Urinary bladder (tissue), 4 donors: Measurements from ENCODE around the gene GRK3. TPM values are rescaled to one million over a fixed set of nuclear protein-coding genes. Genes with fewer than 3 reads are reported as not detected.

Experiments
- DNase-seq: peaks from one replicate; pipeline ENCODE4 v3.0.0-alpha.2; 2015; ENCODE audit errors: extremely low spot score
- H3K27ac ChIP-seq: one replicate; pipeline ENCODE4 v1.5.1; 2013; ENCODE audit warnings: low read depth, mild to moderate bottlenecking, moderate library complexity
- H3K36me3 ChIP-seq: one replicate; pipeline ENCODE4 v1.6.1; 2013; ENCODE audit warnings: mild to moderate bottlenecking, moderate library complexity; ENCODE audit not compliant: insufficient read depth
- H3K4me1 ChIP-seq: one replicate; pipeline ENCODE4 v1.6.1; 2013; ENCODE audit warnings: mild to moderate bottlenecking, moderate library complexity; ENCODE audit not compliant: insufficient read depth
- H3K4me3 ChIP-seq: one replicate; pipeline ENCODE4 v1.5.1; 2013; ENCODE audit warnings: low read depth, low read length
- WGBS: extraction: QIAGEN DNeasy Blood & Tissue Kit; methylation state at CpG from one replicate; pipeline ENCODE4 v1.1.7; 2013; 5-methylcytosine and 5-hydroxymethylcytosine counted together
- polyA plus RNA-seq: library from polyadenylated mRNA; stranded (reverse); fragments of 200-250 nt; gene quantifications from one replicate; pipeline ENCODE4 v1.2.3, GENCODE V29; 2013
- total RNA-seq: library from RNA; depleted of rRNA; stranded (reverse); fragments of >200 nt; gene quantifications from one replicate; pipeline ENCODE4 v1.2.3, GENCODE V29; 2014
- donor health status: healthy with polysubstance abuse.
- donor health status: healthy.

Gene GRK3
- total and polyA plus RNA-seq, 2 donors = 2.7 to 15.8 TPM

DNA sequence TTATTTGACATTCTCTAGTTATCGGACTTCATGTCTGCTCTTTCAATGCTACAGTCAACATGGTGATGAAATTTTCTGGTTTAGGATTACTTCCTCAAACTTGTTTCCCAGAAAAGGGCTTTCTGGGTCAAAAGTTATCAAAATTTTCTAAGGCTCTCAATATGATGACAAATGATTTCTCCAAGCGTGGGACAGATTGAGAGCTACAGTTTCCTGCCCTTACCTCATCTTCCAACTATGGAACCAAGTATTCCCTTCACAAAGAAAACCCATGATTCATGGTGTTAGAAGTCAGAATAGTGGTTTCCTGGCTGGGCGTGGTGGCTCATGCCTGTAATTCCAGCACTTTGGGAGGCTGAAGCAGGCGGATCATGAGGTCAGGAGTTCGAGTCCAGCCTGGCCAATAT is 195.4 kb downstream of the GRK3 start:
- H3K4me3 ChIP-seq = no peak overlapping the region
- H3K27ac ChIP-seq = no peak overlapping the region
- H3K4me1 ChIP-seq = no peaks in the 10 kb centered on the region
- whole genome bisulfite sequencing = 55% methylated on average over 5 of the region's 5 CpGs
- no peak for DNase-seq
- no peaks in the 10 kb centered on the region for H3K36me3 ChIP-seq

DNA sequence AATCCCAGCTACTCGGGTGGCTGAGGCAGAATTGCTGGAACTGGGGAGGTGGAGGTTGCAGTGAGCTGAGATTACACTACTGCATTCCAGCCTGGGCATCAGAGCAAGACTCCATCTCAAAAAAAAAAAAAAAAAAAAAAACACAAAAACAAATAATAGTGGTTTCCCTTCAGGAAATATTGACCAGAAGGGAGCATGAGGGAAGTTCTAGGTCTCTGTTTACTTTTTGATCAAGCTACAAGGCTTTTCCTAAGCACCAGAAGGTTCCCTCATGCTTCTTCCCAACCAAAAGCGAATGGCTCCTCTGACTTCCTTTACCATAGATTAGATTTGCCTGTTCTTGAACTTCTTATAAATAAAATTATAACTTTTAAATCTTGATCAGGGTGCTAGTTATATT is 195.8 kb downstream of the GRK3 start:
- no peak for DNase-seq
- H3K36me3 ChIP-seq = no peaks in the 10 kb centered on the region
- 81% methylated on average over 2 of the region's 2 CpGs for WGBS
- H3K27ac ChIP-seq = no peak overlapping the region
- no peak overlapping the region for H3K4me3 ChIP-seq
- no peaks in the 10 kb centered on the region for H3K4me1 ChIP-seq

- 83% methylated on average over 15 of the region's 15 CpGs for WGBS
- Histone ChIP-seq H3K4me3 (no peak overlapping the region), H3K27ac (no peak overlapping the region), H3K36me3 (no peaks in the 10 kb centered on the region), H3K4me1 (no peaks in the 10 kb centered on the region)
- no peak for DNase-seq
Measured at GRCh38 chr22:25760848-25761595, 196.5 kb downstream of the GRK3 start.

DNA sequence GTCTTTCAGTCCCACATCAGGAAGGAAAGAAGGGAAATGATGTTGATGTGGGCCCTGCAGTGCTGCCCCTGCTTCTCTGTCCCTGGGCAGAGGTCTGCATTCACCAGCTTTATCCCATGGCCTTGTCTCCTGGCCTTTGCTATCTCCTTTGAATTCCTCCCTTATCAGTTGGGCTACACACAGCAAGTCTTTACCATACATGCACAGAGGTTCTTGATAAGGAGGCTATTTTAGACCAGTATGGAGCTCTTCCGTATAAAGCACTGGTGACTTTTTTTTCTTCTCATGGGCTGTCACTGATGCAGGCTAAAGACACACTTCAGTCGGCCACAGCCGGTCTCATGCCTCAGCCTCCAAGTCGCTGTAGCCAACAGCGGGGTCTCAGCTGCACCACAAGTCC is 197.7 kb downstream of the GRK3 start:
- H3K4me3 ChIP-seq = no peak overlapping the region
- 54% methylated on average over 5 of the region's 5 CpGs for WGBS
- H3K27ac ChIP-seq = no peak overlapping the region
- no peaks in the 10 kb centered on the region for H3K36me3 ChIP-seq
- no peaks in the 10 kb centered on the region for H3K4me1 ChIP-seq
- no peak for DNase-seq

DNA sequence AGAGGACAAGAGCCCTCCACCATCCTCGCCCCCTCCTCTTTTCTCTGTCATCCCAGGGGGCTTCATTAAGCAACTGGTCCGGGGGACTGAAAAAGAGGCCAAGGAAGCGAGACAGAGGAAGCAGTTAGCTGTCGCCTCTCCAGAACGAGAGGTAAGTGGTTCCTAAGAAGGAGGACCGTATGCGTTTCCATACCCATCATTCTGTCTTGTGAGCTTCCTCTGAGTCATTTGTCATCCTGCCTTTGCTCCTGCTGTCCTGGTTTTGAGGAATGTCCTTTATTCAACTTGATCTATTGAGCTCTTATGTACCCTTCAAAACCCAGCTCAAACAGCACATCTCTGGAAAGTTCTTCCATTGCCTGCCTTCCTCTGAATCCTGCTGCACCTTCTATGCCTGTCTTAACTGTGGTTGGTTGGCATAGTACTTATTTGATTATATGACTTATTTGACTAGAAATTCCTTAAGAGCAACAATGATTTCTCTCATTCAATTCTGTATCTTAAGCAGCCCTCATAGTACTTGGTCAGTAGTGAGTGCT is 198.8 kb downstream of the GRK3 start:
- WGBS = 76% methylated on average over 7 of the region's 7 CpGs
- Histone ChIP-seq H3K4me3 (no peak overlapping the region), H3K4me1 (no peaks in the 10 kb centered on the region), H3K36me3 (no peaks in the 10 kb centered on the region), H3K27ac (no peak overlapping the region)
- no peak for DNase-seq

- DNase-seq = no peak
- Histone ChIP-seq H3K4me1 (no peaks in the 10 kb centered on the region), H3K36me3 (no peaks in the 10 kb centered on the region), H3K27ac (no peak overlapping the region), H3K4me3 (no peak overlapping the region)
- 70% methylated on average over 8 of the region's 8 CpGs for WGBS
Measured at GRCh38 chr22:25764270-25765015, 200.0 kb downstream of the GRK3 start.

GRCh38 chr22:25765016-25765367 is 200.5 kb downstream of the GRK3 start:
- Histone ChIP-seq H3K4me3 (no peak overlapping the region), H3K36me3 (no peaks in the 10 kb centered on the region), H3K27ac (no peak overlapping the region), H3K4me1 (no peaks in the 10 kb centered on the region)
- 97% methylated on average over 2 of the region's 2 CpGs for WGBS
- DNase-seq = no peak

DNA sequence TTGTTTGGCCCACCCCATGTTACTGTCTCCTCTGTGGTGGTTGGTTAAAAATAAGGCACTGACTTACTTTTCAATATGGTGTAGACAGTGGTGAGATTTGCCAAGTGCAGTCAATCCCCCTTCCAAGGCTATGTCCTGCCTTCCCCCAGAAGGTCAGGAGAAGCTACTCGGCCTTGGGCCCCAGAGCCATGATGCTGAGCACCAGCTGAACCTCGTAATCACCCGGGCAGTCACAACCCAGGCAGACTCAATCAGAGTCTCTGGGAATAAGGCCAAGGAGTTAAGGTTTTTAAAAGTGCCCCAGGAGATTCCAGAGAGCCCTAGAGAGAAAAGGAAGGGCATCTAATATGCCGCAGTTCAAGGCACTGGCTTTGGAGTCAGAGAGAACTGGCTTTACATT is 201.3 kb downstream of the GRK3 start:
- H3K36me3 ChIP-seq = no peaks in the 10 kb centered on the region
- no peak overlapping the region for H3K4me3 ChIP-seq
- no peaks in the 10 kb centered on the region for H3K4me1 ChIP-seq
- no peak for DNase-seq
- H3K27ac ChIP-seq = no peak overlapping the region
- 80% methylated on average over 4 of the region's 4 CpGs for WGBS

GRCh38 chr22:25766418-25766817 is 201.9 kb downstream of the GRK3 start:
- no peak for DNase-seq
- no peaks in the 10 kb centered on the region for H3K4me1 ChIP-seq
- no peaks in the 10 kb centered on the region for H3K36me3 ChIP-seq
- no peak overlapping the region for H3K27ac ChIP-seq
- WGBS = 94% methylated on average over 3 of the region's 3 CpGs
- H3K4me3 ChIP-seq = no peak overlapping the region

- no peaks in the 10 kb centered on the region for H3K4me1 ChIP-seq
- DNase-seq = no peak
- H3K27ac ChIP-seq = no peak overlapping the region
- no peak overlapping the region for H3K4me3 ChIP-seq
- WGBS = 92% methylated on average over 4 of the region's 4 CpGs
- H3K36me3 ChIP-seq = no peaks in the 10 kb centered on the region
Measured at GRCh38 chr22:25770333-25770732, 205.9 kb downstream of the GRK3 start.

- no peak for DNase-seq
- H3K4me1 ChIP-seq = no peaks in the 10 kb centered on the region
- WGBS = 72% methylated on average over 9 of the region's 9 CpGs
- H3K4me3 ChIP-seq = no peak overlapping the region
- H3K36me3 ChIP-seq = no peaks in the 10 kb centered on the region
- H3K27ac ChIP-seq = no peak overlapping the region
Measured at GRCh38 chr22:25772288-25772687, 207.8 kb downstream of the GRK3 start.

DNA sequence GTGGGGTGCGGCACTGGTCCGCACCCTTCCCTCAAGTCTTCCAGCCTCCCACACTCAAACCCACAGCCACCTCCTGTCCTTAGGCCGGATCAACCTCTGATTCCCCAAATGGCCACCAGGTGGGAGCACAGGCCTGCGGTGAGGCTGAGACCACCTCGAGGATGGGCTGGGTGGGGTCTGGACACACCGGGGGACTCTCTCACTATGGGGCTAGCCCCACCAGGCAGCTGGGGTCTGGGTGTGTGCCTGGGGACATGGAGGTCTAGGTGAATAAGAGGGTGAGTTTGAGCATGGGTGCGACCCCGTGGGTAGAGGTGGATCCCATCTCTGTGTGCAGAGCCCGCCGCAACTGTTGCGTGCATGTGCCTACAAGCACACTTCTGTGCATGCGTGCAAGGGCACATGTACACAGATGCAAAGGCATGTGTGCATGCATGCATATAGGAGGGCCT is 210.1 kb downstream of the GRK3 start:
- H3K36me3 ChIP-seq = no peaks in the 10 kb centered on the region

GRCh38 chr22:25775531-25775930 is 211.1 kb downstream of the GRK3 start:
- H3K4me1 ChIP-seq = no peaks in the 10 kb centered on the region
- DNase-seq = no peak
- no peaks in the 10 kb centered on the region for H3K36me3 ChIP-seq
- WGBS = 52% methylated on average over 8 of the region's 8 CpGs
- H3K27ac ChIP-seq = no peak overlapping the region
- H3K4me3 ChIP-seq = no peak overlapping the region

More for the DNA sequence above, 210.1 kb downstream of the GRK3 start:
- no peak for DNase-seq
- no peaks in the 10 kb centered on the region for H3K4me1 ChIP-seq
- WGBS = 65% methylated on average over 12 of the region's 12 CpGs
- no peak overlapping the region for H3K27ac ChIP-seq
- H3K4me3 ChIP-seq = no peak overlapping the region

- 93% methylated on average over 9 of the region's 9 CpGs for whole genome bisulfite sequencing
- Histone ChIP-seq H3K4me1 (no peaks in the 10 kb centered on the region), H3K4me3 (no peak overlapping the region), H3K36me3 (no peaks in the 10 kb centered on the region), H3K27ac (no peak overlapping the region)
- no peak for DNase-seq
Measured at GRCh38 chr22:25777411-25777810, 212.9 kb downstream of the GRK3 start.
